Activated CD4-positive, alpha-beta T cell treated with anti-CD3 and anti-CD28 coated beads, Interleukin-2, amount 50 U/mL, for 16 hours (primary cell): Measurements from ENCODE around the gene SPACA6.

Experiments
- DNase-seq: peaks from one replicate; pipeline ENCODE4 v3.0.0-alpha.2; 2020

The SPACA6 gene

DNA sequence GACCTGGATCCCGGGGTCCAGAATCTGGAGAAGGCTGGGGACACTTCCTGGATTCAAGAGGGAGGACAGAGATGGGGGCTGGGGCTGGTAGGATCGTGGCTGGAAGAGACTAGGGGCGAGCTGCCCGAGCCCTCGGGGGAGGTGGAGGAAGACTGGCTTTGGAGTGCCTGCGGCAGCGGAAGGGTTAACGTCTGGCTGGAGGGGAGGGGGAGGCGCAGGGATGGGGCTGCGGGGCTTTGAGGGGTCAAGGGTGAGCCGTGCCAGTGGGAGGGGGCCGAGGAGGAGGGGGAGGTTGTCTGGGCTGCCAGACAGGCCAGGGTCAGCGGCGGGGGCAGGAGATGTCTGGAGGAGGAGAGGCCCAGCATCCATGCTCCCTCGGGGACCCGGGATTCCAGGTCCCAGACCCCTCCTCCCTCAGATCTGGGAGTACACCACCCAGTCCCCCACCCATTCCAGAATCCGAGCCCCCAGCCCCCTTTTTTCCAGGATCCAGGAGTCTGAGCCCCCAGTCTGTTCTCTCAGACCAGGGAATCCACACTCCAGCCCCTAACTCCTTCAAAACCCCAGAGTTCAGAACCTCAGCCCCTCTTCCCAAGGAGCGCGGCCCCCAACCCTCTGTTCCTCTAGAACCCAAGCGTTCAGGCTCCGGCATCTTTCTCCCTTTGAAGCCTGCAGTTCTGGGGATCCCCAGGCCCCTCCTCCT lies 3.2 kb upstream of the SPACA6 start:
- DNase-seq: no peak

DNA sequence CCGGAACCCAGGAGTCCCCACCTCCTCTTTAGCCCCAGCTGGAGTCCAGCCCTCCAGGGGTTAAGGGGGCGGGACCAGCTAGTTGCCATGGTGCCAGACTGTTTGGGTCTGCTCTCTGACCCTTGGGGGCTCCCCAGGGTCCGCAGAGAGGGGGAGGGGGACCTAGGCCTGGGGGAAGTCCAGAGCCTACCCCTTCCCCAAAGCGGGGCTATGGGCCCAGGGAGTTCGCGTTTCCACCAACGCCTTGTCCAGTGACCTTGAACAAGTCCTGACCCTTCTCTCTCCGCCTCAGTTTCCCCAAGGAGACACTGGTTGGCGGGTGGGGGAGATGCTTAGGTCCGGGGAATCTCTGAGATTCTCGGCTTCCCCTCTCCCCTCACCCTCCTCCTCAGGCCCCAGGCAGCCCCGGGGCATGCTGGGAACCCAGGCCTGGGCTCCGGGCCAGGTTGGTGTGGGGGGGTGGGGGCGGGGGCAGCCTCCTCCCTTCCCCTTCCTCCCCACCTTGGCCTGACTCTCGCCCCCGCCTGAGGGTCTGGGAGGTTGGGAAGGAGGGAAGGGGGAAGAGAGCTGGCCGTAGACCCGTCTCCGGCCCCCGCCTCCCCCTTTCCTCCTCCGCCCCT lies 2.6 kb upstream of the SPACA6 start:
- DNase-seq: peak; percentile 48

DNA sequence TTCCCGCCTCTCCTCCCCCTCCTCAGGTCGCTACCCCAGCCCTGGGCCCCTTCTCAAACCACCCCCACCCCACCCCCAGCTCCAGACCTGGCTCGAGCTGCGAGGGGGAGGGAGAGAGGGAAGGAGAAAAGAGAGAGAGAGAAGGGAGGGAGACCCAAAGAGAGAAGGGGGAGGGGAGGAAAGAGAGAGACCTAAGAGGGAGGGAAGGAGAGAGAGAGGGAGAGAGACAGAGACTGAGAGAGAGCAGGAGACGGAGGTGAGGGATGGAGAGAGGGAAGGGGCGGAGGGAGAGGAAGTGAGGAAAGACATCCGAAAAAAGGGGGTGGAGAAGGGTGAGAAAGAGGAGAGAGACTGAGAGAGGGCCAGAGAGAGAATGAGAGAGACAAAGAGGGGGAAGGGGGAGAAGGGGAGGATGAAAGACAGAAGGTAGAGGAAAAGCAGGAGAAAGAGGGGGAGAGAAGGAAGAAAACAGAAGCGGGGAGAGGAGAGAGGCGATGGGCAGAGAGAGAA lies 2.0 kb upstream of the SPACA6 start:
- no peak for DNase-seq

DNA sequence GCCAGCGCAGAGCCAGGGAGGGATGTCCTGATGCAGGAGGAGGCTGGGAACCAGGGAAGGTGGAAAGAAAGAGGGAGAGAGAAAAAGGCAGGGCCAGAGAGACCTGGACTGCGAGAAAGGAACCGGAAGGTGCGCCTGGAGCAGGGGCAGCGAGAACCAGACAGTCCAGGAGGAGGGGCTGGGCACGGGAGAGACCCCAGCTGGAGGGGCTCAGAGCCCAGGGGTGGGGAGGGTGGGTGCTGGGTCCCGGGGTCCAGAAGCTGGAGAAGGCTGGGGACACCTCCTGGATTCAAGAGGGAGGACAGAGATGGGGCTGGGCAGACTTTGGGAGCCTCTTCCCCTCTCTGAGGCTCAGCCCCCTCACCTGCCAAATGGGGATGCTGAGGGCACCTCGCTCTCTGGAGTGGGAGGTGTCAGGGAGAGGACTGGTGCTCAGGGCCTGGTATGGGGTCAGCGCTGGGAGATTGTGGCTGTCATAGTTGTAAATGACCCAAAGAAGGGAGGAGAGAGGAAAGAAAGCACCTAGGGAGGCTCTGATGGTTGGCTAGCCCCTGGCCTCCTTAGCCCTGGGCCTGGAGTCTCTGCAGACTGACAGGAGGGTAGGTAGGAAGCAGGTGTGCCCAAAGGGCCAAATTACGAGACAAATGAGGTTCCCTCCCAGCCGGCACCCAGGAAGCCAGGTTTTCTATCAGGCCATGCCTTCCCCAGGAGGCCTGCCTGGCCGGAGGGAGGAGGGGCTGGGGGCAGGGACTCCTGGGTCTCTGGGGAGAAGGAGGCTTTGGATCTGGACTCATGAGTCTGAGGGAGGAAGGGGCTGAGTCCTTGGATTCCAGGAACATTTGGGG lies 1.3 kb upstream of the SPACA6 start:
- no peak for DNase-seq

DNA sequence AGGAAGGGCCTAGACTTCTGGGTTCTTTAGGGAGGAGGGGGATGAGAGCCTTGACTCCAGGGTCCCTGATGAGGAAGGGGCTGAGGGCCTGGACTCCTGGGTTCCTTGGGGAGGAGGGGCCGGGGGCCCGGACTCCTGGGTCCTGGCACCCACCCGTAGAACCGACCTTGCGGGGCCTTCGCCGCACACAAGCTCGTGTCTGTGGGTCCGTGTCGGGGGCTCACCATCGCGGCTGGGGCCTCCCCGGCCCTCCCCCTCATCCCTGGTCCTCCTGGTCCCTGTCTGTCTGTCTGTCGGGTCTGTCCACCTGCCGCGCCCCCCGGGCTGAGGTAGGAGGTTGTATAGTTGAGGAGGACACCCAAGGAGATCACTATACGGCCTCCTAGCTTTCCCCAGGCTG lies 662 bp upstream of the SPACA6 start:
- DNase-seq: no peak

DNA sequence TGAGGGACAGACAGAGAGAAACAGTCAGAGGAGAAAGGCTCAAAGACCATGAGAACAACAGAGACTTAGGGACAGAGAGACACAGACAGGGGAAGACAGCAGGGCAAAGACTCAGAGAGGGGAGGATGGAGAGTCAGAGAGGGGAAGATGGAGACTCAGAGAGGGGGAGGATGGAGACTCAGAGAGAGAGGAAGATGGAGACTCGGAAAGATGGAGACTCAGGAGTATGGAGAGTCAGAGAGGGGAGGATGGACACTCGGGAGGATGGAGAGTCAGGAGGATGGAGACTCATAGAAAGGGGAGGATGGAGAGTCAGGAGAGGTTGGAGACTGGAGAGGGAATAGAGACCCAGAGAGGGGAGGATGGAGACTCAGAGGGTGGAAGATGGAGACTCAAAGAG lies 689 bp downstream of the SPACA6 start:
- no peak for DNase-seq

DNA sequence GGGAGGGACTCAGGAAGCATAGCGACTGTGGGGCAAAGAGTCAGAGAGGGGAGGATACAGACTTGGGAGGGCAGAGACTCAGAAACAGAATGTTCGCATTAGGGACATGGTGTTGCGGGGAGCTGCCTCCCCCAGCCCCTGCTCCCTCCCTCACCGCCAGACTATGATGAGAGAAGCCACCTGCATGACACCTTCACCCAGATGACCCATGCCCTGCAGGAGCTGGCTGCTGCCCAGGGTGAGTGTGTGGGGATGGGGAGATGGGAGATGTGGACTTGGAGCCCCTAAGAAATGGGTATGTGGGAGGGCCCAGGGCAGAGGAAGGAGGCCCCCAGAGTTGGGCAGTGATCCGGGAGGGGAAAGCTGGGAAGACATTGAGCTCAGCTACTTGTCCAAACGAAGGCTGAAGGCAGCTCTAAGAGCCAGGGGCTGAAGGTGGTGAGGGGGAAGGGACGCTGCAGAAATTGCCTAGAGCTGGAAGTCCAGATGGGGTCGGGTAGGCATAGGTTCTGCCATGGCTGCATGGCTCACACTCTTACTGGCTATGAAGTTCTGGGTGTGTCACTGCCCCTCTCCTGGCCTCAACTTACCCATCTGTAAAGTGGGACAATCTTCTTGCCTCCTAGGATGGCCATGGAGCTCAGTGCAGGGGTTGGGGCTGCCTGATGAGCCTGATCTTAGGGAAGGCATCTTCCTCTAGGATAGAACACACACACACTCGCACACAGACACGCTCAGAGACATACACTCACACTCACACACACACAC lies 1.4 kb downstream of the SPACA6 start:
- no peak for DNase-seq

DNA sequence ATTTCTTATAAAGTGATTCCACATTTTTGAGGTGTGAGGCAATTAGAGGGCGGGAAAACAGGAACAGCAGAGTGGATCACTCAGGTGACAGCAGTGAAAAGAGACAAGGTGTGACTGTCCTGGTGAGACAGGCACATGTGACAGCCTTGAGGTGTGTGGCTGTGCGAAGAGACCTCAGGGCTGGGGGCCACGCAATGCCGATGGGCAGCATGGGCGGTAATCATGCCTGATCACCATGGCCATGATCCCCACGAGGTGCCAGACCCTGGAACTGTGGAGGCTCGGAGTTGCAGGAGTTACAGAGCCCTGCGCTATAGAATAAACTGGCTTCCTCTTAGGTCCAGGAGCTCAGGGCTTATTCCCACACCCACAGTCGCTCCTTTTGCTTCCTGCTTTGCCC lies 2.0 kb downstream of the SPACA6 start:
- DNase-seq: no peak

DNA sequence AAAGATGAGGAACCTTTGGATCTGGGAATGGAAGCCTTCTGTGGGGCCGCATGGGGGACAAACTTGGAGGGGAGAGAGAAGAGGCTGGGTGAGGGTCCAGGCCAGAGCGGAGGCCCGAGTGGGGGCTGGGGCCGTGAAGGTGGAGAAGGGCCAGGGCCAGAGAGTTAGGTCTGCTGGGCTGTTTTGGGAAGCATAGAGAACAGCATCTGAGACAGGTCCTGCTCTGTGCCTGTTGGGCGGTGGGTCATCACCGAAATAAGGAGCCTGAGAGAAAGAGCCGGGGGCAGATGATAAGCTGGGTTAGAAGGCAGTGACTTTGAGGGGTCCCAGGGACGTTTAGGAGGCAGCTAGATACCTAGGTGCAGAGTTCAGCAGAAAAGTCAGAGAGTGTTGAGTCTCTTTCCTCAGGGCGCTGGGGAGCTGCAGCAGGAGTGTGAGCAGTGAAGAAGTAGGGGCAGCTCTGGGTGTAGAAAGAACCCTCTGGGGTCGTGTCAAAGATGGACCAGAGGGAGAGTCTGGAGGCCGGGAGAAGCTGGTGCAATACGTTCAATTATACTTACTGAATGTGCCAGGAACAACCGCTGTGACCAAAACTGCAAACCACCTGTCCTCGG lies 2.7 kb downstream of the SPACA6 start:
- no peak for DNase-seq

DNA sequence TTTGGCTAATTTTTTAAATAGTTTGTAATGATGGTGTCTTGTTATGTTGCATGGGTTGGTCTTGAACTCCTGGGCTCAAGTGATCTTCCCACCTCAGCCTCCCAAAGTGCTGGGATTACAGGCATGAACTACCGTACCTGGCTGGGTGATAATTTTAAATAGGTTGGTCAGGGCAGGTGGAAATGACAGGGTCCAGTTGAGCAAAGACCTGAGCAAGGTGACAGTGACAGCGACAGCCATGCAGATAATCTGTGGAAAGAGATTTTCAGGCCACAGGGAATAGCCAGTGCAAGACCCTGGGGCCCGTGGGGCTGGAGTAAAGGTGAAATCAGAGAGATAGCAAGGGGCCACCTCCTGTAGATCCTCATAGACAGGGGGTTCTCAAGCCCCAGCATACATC lies 3.5 kb downstream of the SPACA6 start:
- no peak for DNase-seq

DNA sequence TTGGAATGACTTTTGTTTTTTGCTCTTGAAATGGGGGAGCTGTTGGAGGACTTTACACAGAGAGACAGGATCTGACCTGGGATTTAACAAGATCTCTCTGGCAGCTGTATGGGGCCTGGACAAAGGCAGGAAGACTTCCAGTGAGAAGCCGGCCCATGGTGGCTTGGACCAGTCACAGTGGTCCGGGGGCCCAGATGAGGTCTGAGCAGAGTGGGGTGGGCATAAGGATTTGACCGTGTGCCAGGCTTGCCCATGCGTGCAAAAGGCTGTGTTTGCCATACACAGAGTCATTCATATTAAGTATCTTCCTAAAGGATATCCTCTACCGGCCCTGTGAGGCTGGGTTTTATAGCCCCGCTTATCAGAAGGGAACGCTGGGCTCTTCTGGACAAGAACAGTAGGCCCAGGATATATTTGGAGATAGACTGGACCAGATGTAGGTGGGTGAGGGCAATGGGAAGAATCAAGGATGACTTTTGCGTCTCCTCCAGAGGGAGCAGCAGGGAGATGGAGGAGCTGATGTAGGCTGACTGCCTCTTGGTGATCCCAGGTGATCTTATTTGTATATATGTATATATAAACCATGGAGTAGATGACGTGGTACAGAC lies 4.1 kb downstream of the SPACA6 start:
- DNase-seq: no peak

DNA sequence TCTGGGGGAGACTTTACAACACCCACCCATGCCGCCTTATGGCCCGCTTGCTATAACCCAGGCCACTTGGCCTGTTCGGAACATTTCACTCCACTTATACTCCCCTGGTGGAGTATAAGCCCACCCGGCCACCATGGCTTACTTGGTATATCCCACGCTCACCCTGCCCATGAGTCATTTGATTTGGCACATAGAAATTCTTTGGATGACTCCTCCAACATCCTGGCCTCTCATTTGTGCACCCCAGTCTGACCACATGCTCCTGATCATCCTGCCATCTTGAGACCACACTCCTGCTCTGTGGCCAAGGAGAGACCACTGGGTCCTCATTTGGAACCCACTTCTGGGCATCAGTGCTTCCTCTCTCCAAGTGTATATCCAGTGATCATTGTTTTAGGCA lies 5.2 kb downstream of the SPACA6 start:
- DNase-seq: no peak

DNA sequence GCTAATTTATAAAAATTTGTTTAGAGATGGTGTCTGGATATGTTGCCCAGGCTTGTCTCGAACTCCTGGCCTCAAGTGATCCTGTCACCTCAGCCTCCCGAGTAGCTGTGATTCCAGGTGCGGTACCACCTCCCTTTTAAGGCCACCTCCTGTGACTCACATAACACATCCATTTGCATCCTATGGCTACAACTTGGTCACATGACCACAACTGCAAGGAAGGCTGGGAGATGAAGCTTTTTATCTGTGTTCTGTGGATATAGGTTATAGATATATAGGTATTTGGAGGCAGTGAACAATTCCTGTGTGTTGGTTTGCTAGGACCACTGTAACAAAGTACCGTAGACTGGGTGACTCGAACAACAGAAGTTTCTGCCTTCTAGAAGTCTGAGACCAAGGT lies 6.0 kb downstream of the SPACA6 start:
- no peak for DNase-seq

DNA sequence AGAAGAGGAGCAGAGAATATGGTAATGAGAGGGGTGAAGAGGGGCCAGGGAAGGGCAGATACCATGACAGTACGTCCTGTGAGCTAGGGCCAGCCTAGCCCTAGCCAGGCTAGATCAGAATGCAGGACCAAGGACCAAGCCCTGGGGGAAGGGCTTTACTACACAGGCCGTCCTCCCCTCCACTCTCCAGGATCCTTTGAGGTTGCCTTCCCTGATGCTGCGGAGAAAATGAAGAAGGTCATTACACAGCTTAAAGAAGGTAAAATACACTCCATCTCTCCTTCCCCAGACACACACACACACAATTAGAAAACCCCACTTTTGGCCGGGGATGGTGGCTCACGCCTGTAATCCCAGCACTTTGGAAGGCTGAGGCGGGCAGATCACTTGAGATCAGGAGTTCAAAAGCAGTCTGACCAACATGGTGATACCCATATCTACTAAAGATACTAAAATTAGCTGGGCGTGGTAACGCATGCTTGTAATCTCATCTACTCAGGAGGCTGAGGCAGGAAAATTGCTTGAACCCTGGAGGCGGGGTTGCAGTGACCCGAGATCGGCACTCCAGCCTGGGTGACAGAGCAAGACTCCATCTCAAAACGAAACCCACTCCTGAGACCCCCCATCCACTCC lies 8.5 kb downstream of the SPACA6 start:
- no peak for DNase-seq

DNA sequence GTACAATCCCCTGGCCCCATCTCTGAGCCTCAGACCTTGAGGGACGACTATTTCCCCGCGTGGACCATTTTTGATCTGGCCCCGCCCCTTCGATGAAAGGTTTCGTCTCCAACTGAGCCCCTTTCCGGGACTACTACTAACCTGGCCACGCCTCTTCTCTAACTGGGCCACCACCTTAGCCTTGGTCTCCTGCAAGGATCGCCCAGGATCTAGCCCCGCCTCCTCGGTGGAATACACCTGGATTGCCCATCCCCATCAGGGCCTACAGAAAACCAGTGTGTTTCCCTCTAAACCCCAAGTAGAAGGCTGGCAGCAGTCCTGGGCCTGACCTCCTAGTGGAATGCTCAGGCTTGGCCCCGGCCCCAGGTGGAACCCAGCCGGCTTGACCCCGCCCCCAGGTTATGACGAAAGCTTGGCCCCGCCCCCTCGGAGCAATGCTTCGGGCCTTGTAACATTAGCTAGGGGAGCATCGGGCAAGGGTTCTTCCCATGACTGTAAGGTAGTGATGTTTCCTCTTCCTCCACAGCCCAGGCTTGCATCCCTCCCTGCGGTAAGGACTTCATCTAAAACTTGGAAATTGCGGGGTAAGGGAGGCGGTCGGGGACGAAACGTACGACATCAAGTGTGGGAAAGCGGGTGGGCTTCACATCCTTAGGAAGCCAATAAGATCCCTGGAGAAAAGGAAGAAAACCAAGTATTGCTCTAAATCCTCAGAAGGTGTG lies 9.1 kb downstream of the SPACA6 start:
- DNase-seq: no peak

DNA sequence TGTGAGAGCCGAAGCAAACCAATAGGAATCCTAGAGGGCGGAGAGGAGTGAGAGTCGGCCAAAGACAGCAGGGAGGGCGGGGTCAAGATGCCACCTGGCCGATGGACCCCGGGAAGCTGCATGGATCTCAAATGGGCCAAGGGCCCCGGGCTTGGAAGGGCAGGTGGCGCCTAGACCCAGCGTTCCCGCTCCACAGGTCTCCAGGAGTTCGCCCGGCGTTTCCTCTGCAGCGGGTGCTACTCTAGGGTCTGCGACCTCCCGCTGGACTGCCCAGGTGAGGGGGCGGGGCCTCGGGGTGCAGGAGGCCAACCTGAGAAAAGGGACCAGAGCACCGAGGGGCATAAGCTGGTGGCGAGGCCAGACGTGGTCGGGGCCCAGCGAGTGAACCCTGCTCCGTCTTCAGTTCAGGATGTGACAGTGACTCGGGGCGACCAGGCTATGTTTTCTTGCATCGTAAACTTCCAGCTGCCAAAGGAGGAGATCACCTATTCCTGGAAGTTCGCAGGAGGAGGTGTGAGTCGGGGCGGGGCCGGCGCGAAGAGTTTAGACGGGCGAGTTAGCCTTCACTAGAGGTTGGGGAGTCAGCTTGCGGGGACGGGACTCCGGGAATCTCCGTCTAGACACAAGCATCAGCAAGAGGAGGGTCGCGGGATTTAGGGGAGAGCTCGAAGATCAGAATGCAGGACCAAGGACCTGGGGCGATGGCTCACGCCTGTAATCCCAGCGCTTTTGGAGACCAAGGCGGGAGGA lies 9.9 kb downstream of the SPACA6 start:
- DNase-seq: no peak

DNA sequence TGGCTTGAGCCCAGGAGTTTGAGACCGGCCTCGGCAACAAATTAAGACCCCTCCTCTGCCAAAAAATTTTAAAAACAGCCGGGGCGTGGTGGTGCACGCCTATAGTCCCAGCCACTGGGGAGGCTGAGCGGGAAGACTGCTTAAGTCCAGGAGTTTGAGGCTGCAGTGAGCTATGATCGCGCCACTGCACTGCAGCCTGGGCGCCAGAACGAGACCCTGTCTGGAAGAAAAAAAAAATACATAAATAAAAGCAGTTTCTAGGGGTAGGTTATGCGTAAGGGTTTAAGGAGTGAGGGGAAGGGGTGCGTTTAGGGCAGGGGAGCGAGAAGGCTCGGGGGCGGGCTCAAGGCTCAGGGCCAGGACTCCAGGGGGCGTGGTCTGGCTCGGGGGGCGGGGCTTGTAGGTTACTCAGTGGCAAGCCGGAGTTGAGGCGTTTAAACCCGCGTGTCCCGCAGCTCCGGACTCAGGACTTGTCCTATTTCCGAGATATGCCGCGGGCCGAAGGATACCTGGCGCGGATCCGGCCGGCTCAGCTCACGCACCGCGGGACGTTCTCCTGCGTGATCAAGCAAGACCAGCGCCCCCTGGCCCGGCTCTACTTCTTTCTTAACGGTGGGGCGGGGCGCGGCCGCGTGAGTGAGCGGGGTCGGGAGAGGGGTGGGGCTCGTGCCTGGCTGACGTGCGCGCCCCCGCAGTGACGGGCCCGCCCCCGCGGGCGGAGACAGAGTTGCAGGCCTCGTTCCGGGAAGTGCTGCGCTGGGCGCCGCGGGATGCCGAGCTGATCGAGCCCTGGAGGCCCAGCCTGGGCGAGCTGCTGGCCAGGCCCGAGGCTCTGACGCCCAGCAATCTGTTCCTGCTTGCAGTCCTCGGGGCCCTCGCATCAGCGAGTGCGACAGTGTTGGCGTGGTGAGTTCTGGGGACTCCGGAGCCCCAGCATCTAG lies 10.7 kb downstream of the SPACA6 start:
- DNase-seq: peak; percentile 96

DNA sequence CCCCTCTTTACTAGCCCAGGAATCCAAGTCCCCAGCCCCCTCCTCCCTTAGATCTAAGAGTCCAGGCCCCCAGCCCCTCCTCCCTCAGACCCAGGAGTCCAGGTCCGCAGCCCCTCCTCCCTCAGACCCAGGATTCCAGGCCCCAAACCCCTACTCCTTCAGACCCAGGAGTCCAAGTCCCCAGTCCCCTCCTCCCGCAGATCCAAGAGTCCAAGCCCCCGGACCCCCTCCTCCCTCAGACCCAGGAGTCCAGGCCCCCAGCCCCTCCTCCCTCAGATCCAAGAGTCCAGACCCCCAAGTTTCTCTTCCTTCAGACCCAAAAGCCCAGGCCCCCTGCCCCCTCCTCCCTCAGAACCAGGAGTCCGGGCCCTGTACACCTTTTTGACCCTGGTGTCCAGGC lies 11.5 kb downstream of the SPACA6 start:
- DNase-seq: no peak

DNA sequence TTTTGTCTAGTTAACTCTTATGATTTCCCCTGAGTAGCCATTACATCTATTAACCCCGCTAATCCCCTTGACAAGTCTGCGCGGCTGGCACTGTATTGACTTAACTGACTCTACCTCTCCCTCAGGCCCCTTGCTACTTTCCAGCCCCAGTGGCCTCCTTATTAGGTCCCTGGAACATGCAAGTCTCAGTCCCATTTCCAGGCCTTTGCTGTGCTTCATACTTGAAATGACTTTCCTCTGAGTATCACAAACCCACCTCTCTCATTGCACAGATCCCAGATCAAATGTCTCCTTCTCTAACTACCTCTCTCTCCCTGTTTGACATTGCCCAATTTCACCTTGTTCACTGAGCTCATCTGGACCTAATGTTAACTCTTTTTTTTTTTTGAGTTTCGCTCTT lies 13.2 kb downstream of the SPACA6 start:
- no peak for DNase-seq
